GM12874 (cell line): ENCODE data around the gene CIROP.

Experiments used
- CTCF ChIP-seq: IDR thresholded peaks from 2 replicates; pipeline ENCODE4 v1.5.1; 2011; ENCODE audit warnings: low read depth, mild to moderate bottlenecking, control low read depth, low read length, moderate library complexity; ENCODE audit not compliant: insufficient read depth

The CIROP gene

GRCh38 chr14:23071244-23071920, 33.4 kb downstream of the CIROP start:
- no peak for TF ChIP-seq CTCF

- TF ChIP-seq CTCF = no peak
Observed at GRCh38 chr14:23070262-23071129, 34.3 kb downstream of the CIROP start.

- TF ChIP-seq CTCF = no peak
Observed at GRCh38 chr14:23069413-23069806, 35.4 kb downstream of the CIROP start.

- peak; percentile 96 for TF ChIP-seq CTCF
Observed at GRCh38 chr14:23068789-23069412, 35.9 kb downstream of the CIROP start.

GRCh38 chr14:23067847-23068788, 36.7 kb downstream of the CIROP start:
- no peak for TF ChIP-seq CTCF

- TF ChIP-seq CTCF = no peak
Observed at GRCh38 chr14:23066855-23067744, 37.7 kb downstream of the CIROP start.
